K562 (cell line): ENCODE data around the gene ODF2. TPM values are rescaled to one million over a fixed set of nuclear protein-coding genes. Genes with fewer than 3 reads are reported as not detected.
A peak's percentile ranks its signal among the peaks of the same experiment; 100 is the strongest.

Experiments
- CBFA2T3 ChIP-seq: fragments of 450-650 bp; IDR thresholded peaks from 2 replicates; pipeline ENCODE4 v1.6.1; 2017
- CREM ChIP-seq: IDR thresholded peaks from 2 replicates; pipeline ENCODE4 v1.6.1; 2014; ENCODE audit warnings: antibody characterized with exemption, low read depth
- HSF4 ChIP-seq: fragments of 250-450 bp; sonication (Bioruptor Pico); IDR thresholded peaks from 2 replicates; pipeline ENCODE4 v2.1.2; 2022; ENCODE audit warnings: mild to moderate bottlenecking, moderate library complexity, borderline replicate concordance
- IFI16 ChIP-seq: fragments of 250-450 bp; sonication (Bioruptor Pico); IDR thresholded peaks from 2 replicates; pipeline ENCODE4 v2.1.2; 2022; ENCODE audit warnings: mild to moderate bottlenecking, inconsistent platforms
- L3MBTL2 ChIP-seq: fragments of 450-650 bp; IDR thresholded peaks from 2 replicates; pipeline ENCODE4 v1.6.1; 2016; ENCODE audit warnings: mild to moderate bottlenecking, moderate library complexity
- MAFG ChIP-seq: fragments of 450-650 bp; conservative IDR thresholded peaks from 2 replicates; pipeline ENCODE4 v1.6.1; 2016; ENCODE audit warnings: missing genetic modification characterization, missing compliant biosample characterization
- MAZ ChIP-seq, 2 experiments: fragments of 450-650 bp in 1 of 2; sonication (generic) in 1 of 2; formaldehyde crosslinking; IDR thresholded peaks in 1 of 2; conservative IDR thresholded peaks in 1 of 2; 2 replicates each; pipeline versions ENCODE4 v1.4.0 to v1.5.0; 2020; ENCODE audit warnings: mild to moderate bottlenecking in 1 of 2, missing genetic modification reagents in 1 of 2
- MEIS2 ChIP-seq: fragments of 450-650 bp; IDR thresholded peaks from 2 replicates; pipeline ENCODE4 v1.6.1; 2014; ENCODE audit warnings: mild to moderate bottlenecking; ENCODE audit not compliant: partially characterized antibody
- SNIP1 ChIP-seq: fragments of 450-650 bp; IDR thresholded peaks from 2 replicates; pipeline ENCODE4 v1.7.1; 2017; ENCODE audit warnings: low read depth, mild to moderate bottlenecking
- TRIM28 ChIP-seq: fragments of 450-650 bp; IDR thresholded peaks from 2 replicates; pipeline ENCODE4 v1.6.1; 2017
- ZNF121 ChIP-seq: sonication (generic); formaldehyde crosslinking; conservative IDR thresholded peaks from 2 replicates; pipeline ENCODE4 v1.8.0; 2022; ENCODE audit warnings: missing genetic modification reagents
- ZNF444 ChIP-seq: fragments of 250-450 bp; sonication (Bioruptor Pico); IDR thresholded peaks from 2 replicates; pipeline ENCODE4 v1.4.0; 2020; ENCODE audit warnings: mild to moderate bottlenecking, moderate library complexity
- polyA plus RNA-seq, 8 experiments: library from polyadenylated mRNA; depleted of rRNA in 4 of 8; stranded (reverse) in 5 of 8; unstranded in 3 of 8; fragments of >200 nt; fragmentation: Nextera tagmentation in 2 of 8; fragmentation: Illumina TruSeq in 1 of 8; extraction: Ambion mirVana in 2 of 8; extraction: Trizol in 1 of 8; gene quantifications; 2 replicates each; pipeline versions ENCODE4 v1.2.1 to v1.2.3, GENCODE V29; 2011 to 2014; ENCODE audit warnings: inconsistent platforms in 1 of 8, missing spikeins in 1 of 8
- total RNA-seq, 7 experiments: library from RNA; depleted of rRNA in 6 of 7; stranded (reverse); fragments of >200 nt in 6 of 7; fragmentation: Illumina TruSeq in 2 of 7; extraction: Trizol in 2 of 7; gene quantifications; 2 replicates each; pipeline versions ENCODE4 v1.2.1 to v1.2.3, GENCODE V29; 2011 to 2021; ENCODE audit warnings: low replicate concordance in 1 of 7
- TF ChIP-seq, protein P1 (sequence below): fragments of 450-650 bp; IDR thresholded peaks from one replicate; pipeline ENCODE4 v1.6.1; 2018; ENCODE audit warnings: mild to moderate bottlenecking, moderate library complexity; ENCODE audit not compliant: partially characterized antibody
- TF ChIP-seq, protein P2 (sequence below): fragments of 450-650 bp; IDR thresholded peaks from 2 replicates; pipeline ENCODE4 v1.6.1; 2016; ENCODE audit warnings: missing biosample characterization, missing genetic modification characterization
- TF ChIP-seq, protein P3 (sequence below): fragments of 200-800 bp; sonication (Bioruptor generic); IDR thresholded peaks from 2 replicates; pipeline ENCODE4 v1.6.1; 2016; ENCODE audit warnings: missing genetic modification characterization, missing compliant biosample characterization
- TF ChIP-seq, protein P4 (sequence below): fragments of 450-650 bp; conservative IDR thresholded peaks from 2 replicates; pipeline ENCODE4 v1.6.1; 2016; ENCODE audit warnings: missing genetic modification characterization, low read depth, mild to moderate bottlenecking, missing compliant biosample characterization, moderate library complexity

ODF2 gene
- total and polyA plus RNA-seq, 9 of the 15 experiments (the other 6 are each of a cell fraction or from before 2014, with no cell fraction given): 16.5 to 83.2 (median 69.7) TPM

DNA sequence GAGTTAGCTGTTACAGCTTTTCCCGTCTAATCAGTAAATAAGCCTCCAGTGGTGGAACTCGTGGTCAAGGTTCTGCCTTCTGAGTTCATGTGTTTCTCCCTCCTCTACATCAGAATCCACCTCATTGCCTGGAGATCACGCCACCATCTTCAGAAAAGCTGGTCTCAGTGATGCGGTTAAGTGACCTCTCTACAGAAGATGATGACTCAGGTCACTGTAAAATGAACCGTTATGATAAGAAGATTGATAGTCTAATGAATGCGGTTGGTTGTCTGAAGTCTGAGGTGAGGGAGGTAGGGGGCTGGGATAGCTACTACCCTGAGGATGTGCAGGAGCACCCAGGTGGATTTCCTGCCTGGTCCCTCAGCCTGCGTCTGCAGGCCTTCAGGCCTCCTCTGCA, 13.3 kb downstream of the ODF2 start (continued):
- TF ChIP-seq, protein P1, sequence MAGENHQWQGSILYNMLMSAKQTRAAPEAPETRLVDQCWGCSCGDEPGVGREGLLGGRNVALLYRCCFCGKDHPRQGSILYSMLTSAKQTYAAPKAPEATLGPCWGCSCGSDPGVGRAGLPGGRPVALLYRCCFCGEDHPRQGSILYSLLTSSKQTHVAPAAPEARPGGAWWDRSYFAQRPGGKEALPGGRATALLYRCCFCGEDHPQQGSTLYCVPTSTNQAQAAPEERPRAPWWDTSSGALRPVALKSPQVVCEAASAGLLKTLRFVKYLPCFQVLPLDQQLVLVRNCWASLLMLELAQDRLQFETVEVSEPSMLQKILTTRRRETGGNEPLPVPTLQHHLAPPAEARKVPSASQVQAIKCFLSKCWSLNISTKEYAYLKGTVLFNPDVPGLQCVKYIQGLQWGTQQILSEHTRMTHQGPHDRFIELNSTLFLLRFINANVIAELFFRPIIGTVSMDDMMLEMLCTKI: no peak
- no peak for TF ChIP-seq SNIP1
- no peak for TF ChIP-seq ZNF121 (CRISPR knock-in tag)
- TF ChIP-seq, protein P2, sequence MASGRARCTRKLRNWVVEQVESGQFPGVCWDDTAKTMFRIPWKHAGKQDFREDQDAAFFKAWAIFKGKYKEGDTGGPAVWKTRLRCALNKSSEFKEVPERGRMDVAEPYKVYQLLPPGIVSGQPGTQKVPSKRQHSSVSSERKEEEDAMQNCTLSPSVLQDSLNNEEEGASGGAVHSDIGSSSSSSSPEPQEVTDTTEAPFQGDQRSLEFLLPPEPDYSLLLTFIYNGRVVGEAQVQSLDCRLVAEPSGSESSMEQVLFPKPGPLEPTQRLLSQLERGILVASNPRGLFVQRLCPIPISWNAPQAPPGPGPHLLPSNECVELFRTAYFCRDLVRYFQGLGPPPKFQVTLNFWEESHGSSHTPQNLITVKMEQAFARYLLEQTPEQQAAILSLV (tag): no peak
- TF ChIP-seq ZNF444 (CRISPR knock-in tag): no peak
- TF ChIP-seq, protein P3, sequence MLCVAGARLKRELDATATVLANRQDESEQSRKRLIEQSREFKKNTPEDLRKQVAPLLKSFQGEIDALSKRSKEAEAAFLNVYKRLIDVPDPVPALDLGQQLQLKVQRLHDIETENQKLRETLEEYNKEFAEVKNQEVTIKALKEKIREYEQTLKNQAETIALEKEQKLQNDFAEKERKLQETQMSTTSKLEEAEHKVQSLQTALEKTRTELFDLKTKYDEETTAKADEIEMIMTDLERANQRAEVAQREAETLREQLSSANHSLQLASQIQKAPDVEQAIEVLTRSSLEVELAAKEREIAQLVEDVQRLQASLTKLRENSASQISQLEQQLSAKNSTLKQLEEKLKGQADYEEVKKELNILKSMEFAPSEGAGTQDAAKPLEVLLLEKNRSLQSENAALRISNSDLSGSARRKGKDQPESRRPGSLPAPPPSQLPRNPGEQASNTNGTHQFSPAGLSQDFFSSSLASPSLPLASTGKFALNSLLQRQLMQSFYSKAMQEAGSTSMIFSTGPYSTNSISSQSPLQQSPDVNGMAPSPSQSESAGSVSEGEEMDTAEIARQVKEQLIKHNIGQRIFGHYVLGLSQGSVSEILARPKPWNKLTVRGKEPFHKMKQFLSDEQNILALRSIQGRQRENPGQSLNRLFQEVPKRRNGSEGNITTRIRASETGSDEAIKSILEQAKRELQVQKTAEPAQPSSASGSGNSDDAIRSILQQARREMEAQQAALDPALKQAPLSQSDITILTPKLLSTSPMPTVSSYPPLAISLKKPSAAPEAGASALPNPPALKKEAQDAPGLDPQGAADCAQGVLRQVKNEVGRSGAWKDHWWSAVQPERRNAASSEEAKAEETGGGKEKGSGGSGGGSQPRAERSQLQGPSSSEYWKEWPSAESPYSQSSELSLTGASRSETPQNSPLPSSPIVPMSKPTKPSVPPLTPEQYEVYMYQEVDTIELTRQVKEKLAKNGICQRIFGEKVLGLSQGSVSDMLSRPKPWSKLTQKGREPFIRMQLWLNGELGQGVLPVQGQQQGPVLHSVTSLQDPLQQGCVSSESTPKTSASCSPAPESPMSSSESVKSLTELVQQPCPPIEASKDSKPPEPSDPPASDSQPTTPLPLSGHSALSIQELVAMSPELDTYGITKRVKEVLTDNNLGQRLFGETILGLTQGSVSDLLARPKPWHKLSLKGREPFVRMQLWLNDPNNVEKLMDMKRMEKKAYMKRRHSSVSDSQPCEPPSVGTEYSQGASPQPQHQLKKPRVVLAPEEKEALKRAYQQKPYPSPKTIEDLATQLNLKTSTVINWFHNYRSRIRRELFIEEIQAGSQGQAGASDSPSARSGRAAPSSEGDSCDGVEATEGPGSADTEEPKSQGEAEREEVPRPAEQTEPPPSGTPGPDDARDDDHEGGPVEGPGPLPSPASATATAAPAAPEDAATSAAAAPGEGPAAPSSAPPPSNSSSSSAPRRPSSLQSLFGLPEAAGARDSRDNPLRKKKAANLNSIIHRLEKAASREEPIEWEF (CRISPR knock-in tag): no peak
- peak; percentile 5 for TF ChIP-seq MEIS2
- no peak for TF ChIP-seq HSF4 (CRISPR knock-in tag)
- TF ChIP-seq CBFA2T3: 0 out of 2 replicates have a peak, but pooled peaks have one; percentile 17
- no peak for TF ChIP-seq MAZ (CRISPR knock-in tag; conservative IDR thresholded peaks at IDR 0.05 in 1 of 2, IDR thresholded peaks at IDR 0.05 in 1 of 2)
- TF ChIP-seq L3MBTL2: no peak
- TF ChIP-seq, protein P4, sequence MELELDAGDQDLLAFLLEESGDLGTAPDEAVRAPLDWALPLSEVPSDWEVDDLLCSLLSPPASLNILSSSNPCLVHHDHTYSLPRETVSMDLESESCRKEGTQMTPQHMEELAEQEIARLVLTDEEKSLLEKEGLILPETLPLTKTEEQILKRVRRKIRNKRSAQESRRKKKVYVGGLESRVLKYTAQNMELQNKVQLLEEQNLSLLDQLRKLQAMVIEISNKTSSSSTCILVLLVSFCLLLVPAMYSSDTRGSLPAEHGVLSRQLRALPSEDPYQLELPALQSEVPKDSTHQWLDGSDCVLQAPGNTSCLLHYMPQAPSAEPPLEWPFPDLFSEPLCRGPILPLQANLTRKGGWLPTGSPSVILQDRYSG (tag): no peak
- no peak for TF ChIP-seq TRIM28
- TF ChIP-seq CREM: 0 out of 2 replicates have a peak, but pooled peaks have one; percentile 22
- TF ChIP-seq MAFG (tag): peak; percentile 34; the same call in 1 of the 2 replicates
- TF ChIP-seq IFI16 (CRISPR knock-in tag): no peak
- TF ChIP-seq, all 486 proteins: peak for 13
